Measurements from ENCODE around the gene PCNX2.

The PCNX2 gene

GRCh38 chr1:232983375-232983774 lies 312.1 kb downstream of the PCNX2 start:
- TF ChIP-seq PPARA (CRISPR knock-in tag; IDR thresholded peaks at IDR 0.05; ENCODE audit: borderline replicate concordance) (no peak), CSRNP3 (CRISPR knock-in tag; IDR thresholded peaks at IDR 0.05) (no peak), ZC3H10 (CRISPR knock-in tag; IDR thresholded peaks at IDR 0.05) (no peak), ZFP3 (CRISPR knock-in tag; IDR thresholded peaks at IDR 0.05) (no peak), CREB5 (CRISPR knock-in tag; IDR thresholded peaks at IDR 0.05; ENCODE audit: low read depth) (no peak), ZNF70 (CRISPR knock-in tag; IDR thresholded peaks at IDR 0.05) (no peak), ZNF8 (CRISPR knock-in tag; IDR thresholded peaks at IDR 0.05) (no peak), POU6F1 (CRISPR knock-in tag; IDR thresholded peaks at IDR 0.05; ENCODE audit: borderline replicate concordance, low read depth) (no peak), ARNTL (CRISPR knock-in tag; IDR thresholded peaks at IDR 0.05; ENCODE audit: borderline replicate concordance, low read depth) (no peak), SNAI2 (CRISPR knock-in tag; IDR thresholded peaks at IDR 0.05) (no peak), ISL1 (CRISPR knock-in tag; IDR thresholded peaks at IDR 0.05) (no peak), ESRRG (CRISPR knock-in tag; IDR thresholded peaks at IDR 0.05) (no peak), BACH2 (CRISPR knock-in tag; IDR thresholded peaks at IDR 0.05; ENCODE audit: borderline replicate concordance) (no peak)
- no peak for ATAC-seq

GRCh38 chr1:232982238-232982944 lies 313.1 kb downstream of the PCNX2 start:
- ATAC-seq: peak; percentile 11; the same call in 2 of the 3 replicates
- TF ChIP-seq CSRNP3 (CRISPR knock-in tag; IDR thresholded peaks at IDR 0.05) (no peak), POU6F1 (CRISPR knock-in tag; IDR thresholded peaks at IDR 0.05; ENCODE audit: borderline replicate concordance, low read depth) (no peak), BACH2 (CRISPR knock-in tag; IDR thresholded peaks at IDR 0.05; ENCODE audit: borderline replicate concordance) (no peak), TSHZ2 (CRISPR knock-in tag; IDR thresholded peaks at IDR 0.05) (no peak), OSR1 (CRISPR knock-in tag; IDR thresholded peaks at IDR 0.05) (no peak), ZNF565 (CRISPR knock-in tag; conservative IDR thresholded peaks at IDR 0.05; ENCODE audit: low read depth) (no peak), SNAI2 (CRISPR knock-in tag; IDR thresholded peaks at IDR 0.05) (no peak), CSDC2 (CRISPR knock-in tag; IDR thresholded peaks at IDR 0.05) (no peak)

GRCh38 chr1:232980986-232981560 lies 314.5 kb downstream of the PCNX2 start:
- ATAC-seq: no peak
- TF ChIP-seq ZNF8 (CRISPR knock-in tag; IDR thresholded peaks at IDR 0.05): no peak
- no peak for TF ChIP-seq ZFP30 (CRISPR knock-in tag; IDR thresholded peaks at IDR 0.05)
- no peak for TF ChIP-seq BACH2 (CRISPR knock-in tag; IDR thresholded peaks at IDR 0.05; ENCODE audit: borderline replicate concordance)
- no peak for TF ChIP-seq PPARA (CRISPR knock-in tag; IDR thresholded peaks at IDR 0.05; ENCODE audit: borderline replicate concordance)
- no peak for TF ChIP-seq POU6F1 (CRISPR knock-in tag; IDR thresholded peaks at IDR 0.05; ENCODE audit: borderline replicate concordance, low read depth)
- no peak for TF ChIP-seq TOX (CRISPR knock-in tag; IDR thresholded peaks at IDR 0.05; ENCODE audit: borderline replicate concordance)
- no peak for TF ChIP-seq RARB (CRISPR knock-in tag; IDR thresholded peaks at IDR 0.05)
- no peak for TF ChIP-seq CREB5 (CRISPR knock-in tag; IDR thresholded peaks at IDR 0.05; ENCODE audit: low read depth)
- no peak for TF ChIP-seq ESRRG (CRISPR knock-in tag; IDR thresholded peaks at IDR 0.05)
- TF ChIP-seq ZNF565 (CRISPR knock-in tag; conservative IDR thresholded peaks at IDR 0.05; ENCODE audit: low read depth): no peak
